ENCODE results near the gene FBXL2.

FBXL2 gene

GRCh38 chr3:33277193-33277882 lies at the start of gene FBXL2:
Gene FBXL2, plus strand, starts transcription at chr3:33277442. Its CDS starts 71 bp downstream, at chr3:33277513.
- peak within 1 kb of the TSS; percentile 66 to 86 (median 72) for H3K4me2 ChIP-seq
- H3K4me3 ChIP-seq = peak within 1 kb of the TSS; percentile 45 to 69 (median 59)
- peaks cover 0 to 11% (median 2%) of the 10 kb centered on the region in 10 experiments; a peak in 1 of 20 replicates for H3K4me1 ChIP-seq
- peaks cover 0 to 11% (median 8%) of the 10 kb centered on the region in 11 experiments; a peak in 12 of 22 replicates for H3K9me3 ChIP-seq (replicated peaks in 1 of 11)
- no peaks in the 10 kb centered on the region for H3K36me3 ChIP-seq
- H3K9ac ChIP-seq = peak within 1 kb of the TSS in 9 of 11 experiments; percentile 32 to 72 (median 55); a peak in 15 of 22 replicates
- H3K27me3 ChIP-seq = peaks cover 17 to 30% (median 24%) of the 10 kb centered on the region in 11 experiments
- H3K27ac ChIP-seq = peak within 1 kb of the TSS in 1 of 11 experiments; percentile 40; a peak in 1 of 22 replicates
- no peak for TF ChIP-seq Cebpa-rat (IDR thresholded peaks at IDR 0.05)
- H4K20me1 ChIP-seq = no peaks in the 10 kb centered on the region

GRCh38 chr3:33229066-33229465 lies 48.2 kb upstream of the FBXL2 start:
- no peak overlapping the region for H3K4me2 ChIP-seq
- no peaks in the 10 kb centered on the region for H3K9me3 ChIP-seq (replicated peaks in 1 of 11)
- no peak for TF ChIP-seq Cebpa-rat (IDR thresholded peaks at IDR 0.05)
- no peaks in the 10 kb centered on the region for H3K4me1 ChIP-seq
- H3K27me3 ChIP-seq = no peaks in the 10 kb centered on the region
- H3K27ac ChIP-seq = no peak overlapping the region
- no peaks in the 10 kb centered on the region for H3K36me3 ChIP-seq
- no peaks in the 10 kb centered on the region for H4K20me1 ChIP-seq
- H3K9ac ChIP-seq = no peak overlapping the region
- no peak overlapping the region for H3K4me3 ChIP-seq

DNA sequence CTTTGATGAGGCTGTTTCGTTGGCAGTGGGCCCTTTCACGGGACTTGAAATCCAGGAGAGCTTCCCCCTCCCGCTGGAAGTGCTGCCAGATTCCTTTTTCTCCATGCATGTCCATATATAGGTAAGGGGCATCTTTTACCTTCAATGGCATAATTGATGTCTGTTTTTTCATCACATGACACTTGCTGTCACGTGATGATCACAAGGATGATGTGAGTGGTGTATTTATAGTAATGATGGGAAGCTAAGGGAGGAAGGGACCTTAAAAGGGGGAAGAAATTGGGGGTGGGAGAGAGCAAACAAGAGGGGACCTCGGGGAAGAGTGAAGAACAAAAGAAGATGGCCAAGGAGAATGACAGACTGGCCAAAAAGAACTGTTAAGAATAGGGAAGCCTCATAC lies 47.3 kb upstream of the FBXL2 start:
- no peak overlapping the region for H3K9ac ChIP-seq
- TF ChIP-seq Cebpa-rat (IDR thresholded peaks at IDR 0.05) = no peak
- H3K9me3 ChIP-seq (replicated peaks in 1 of 11) = no peaks in the 10 kb centered on the region
- H3K36me3 ChIP-seq = no peaks in the 10 kb centered on the region
- H3K4me3 ChIP-seq = no peak overlapping the region
- H3K4me1 ChIP-seq = no peaks in the 10 kb centered on the region
- H3K4me2 ChIP-seq = no peak overlapping the region
- no peaks in the 10 kb centered on the region for H3K27me3 ChIP-seq
- H4K20me1 ChIP-seq = no peaks in the 10 kb centered on the region
- H3K27ac ChIP-seq = no peak overlapping the region

GRCh38 chr3:33231756-33232465 lies 45.3 kb upstream of the FBXL2 start:
- H3K4me2 ChIP-seq = no peak overlapping the region
- H3K4me1 ChIP-seq = no peaks in the 10 kb centered on the region
- H3K4me3 ChIP-seq = no peak overlapping the region
- H4K20me1 ChIP-seq = no peaks in the 10 kb centered on the region
- no peak for TF ChIP-seq Cebpa-rat (IDR thresholded peaks at IDR 0.05)
- no peaks in the 10 kb centered on the region for H3K9me3 ChIP-seq (replicated peaks in 1 of 11)
- H3K9ac ChIP-seq = no peak overlapping the region
- H3K27ac ChIP-seq = no peak overlapping the region
- no peaks in the 10 kb centered on the region for H3K36me3 ChIP-seq
- H3K27me3 ChIP-seq = no peaks in the 10 kb centered on the region

- Histone ChIP-seq H3K9me3 (replicated peaks in 1 of 11) (no peaks in the 10 kb centered on the region), H3K4me1 (no peaks in the 10 kb centered on the region), H3K4me3 (no peak overlapping the region), H3K9ac (no peak overlapping the region), H3K4me2 (no peak overlapping the region), H3K27me3 (no peaks in the 10 kb centered on the region), H3K36me3 (no peaks in the 10 kb centered on the region), H3K27ac (no peak overlapping the region), H4K20me1 (no peaks in the 10 kb centered on the region)
- TF ChIP-seq Cebpa-rat (IDR thresholded peaks at IDR 0.05) = no peak
Observed at GRCh38 chr3:33233884-33234283, 43.4 kb upstream of the FBXL2 start.

DNA sequence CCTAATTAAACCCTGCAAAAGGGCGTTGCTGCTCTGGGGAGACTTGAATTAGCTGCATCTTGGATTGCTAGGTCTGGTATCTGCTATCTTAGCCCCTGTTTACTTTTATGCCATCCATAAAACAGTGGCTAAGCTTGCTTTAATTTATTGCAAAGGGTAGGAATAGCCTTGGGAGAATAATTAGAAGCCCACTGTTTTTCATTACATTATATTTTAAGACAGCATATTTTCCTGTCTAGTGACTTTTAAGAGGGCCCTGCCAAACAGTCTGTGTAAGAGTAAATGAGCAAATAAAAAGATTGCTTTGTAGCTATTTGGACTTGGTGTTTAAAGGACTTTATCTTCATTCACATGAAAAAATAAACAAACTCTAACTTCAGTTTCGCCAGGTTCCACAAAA lies 41.2 kb upstream of the FBXL2 start:
- H3K4me1 ChIP-seq = no peaks in the 10 kb centered on the region
- H4K20me1 ChIP-seq = no peaks in the 10 kb centered on the region
- H3K4me2 ChIP-seq = no peak overlapping the region
- H3K27me3 ChIP-seq = no peaks in the 10 kb centered on the region
- no peak for TF ChIP-seq Cebpa-rat (IDR thresholded peaks at IDR 0.05)
- H3K4me3 ChIP-seq = no peak overlapping the region
- no peaks in the 10 kb centered on the region for H3K9me3 ChIP-seq (replicated peaks in 1 of 11)
- no peaks in the 10 kb centered on the region for H3K36me3 ChIP-seq
- no peak overlapping the region for H3K27ac ChIP-seq
- H3K9ac ChIP-seq = no peak overlapping the region

DNA sequence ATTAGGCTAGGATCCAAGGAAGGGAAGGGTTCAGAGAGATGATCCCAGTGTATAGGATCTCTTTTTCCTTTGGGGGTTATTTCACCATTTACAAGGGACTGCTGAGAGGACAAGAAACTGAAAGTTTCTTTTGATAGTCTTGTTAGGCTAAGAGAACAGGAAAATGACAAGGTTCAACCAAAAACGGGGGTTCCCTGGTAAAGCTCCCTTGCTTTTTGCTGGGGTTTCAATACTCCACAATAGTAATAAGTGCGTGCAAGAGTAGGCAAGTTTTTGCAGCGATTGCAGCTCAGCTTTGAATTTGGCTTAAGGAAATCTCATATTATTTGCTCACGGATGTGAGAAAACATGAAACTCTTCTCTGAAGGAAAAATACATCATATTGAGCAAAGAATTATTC lies 39.8 kb upstream of the FBXL2 start:
- H3K9ac ChIP-seq = no peak overlapping the region
- H3K27ac ChIP-seq = no peak overlapping the region
- no peak overlapping the region for H3K4me3 ChIP-seq
- H3K27me3 ChIP-seq = no peaks in the 10 kb centered on the region
- no peaks in the 10 kb centered on the region for H4K20me1 ChIP-seq
- no peaks in the 10 kb centered on the region for H3K4me1 ChIP-seq
- H3K9me3 ChIP-seq (replicated peaks in 1 of 11) = no peaks in the 10 kb centered on the region
- no peak overlapping the region for H3K4me2 ChIP-seq
- H3K36me3 ChIP-seq = no peaks in the 10 kb centered on the region
- no peak for TF ChIP-seq Cebpa-rat (IDR thresholded peaks at IDR 0.05)

- Histone ChIP-seq H3K4me3 (no peak overlapping the region), H3K27me3 (no peaks in the 10 kb centered on the region), H3K27ac (no peak overlapping the region), H4K20me1 (no peaks in the 10 kb centered on the region), H3K4me1 (no peaks in the 10 kb centered on the region), H3K4me2 (no peak overlapping the region), H3K9ac (no peak overlapping the region), H3K36me3 (no peaks in the 10 kb centered on the region), H3K9me3 (replicated peaks in 1 of 11) (no peaks in the 10 kb centered on the region)
- TF ChIP-seq Cebpa-rat (IDR thresholded peaks at IDR 0.05) = no peak
Observed at GRCh38 chr3:33238923-33239322, 38.3 kb upstream of the FBXL2 start.

DNA sequence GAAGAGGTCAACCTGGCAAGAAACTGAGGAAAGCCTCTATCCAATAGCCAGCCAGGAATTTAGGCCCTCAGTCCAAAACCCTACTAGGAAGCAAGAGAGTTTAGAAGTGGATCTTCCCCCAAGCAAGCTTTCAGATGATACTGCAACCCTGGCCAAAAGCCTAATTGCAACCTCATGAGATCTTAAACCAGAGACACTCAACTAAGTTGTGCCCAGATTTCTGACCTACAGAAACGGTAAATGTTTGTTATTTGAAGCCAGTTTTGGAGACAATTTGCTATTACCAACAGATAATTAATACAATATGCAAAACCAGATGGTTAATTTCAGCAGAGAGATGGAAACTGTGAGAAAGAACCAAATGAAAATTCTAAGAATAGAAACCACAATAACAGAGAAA lies 37.0 kb upstream of the FBXL2 start:
- H3K4me1 ChIP-seq = no peaks in the 10 kb centered on the region
- no peaks in the 10 kb centered on the region for H3K27me3 ChIP-seq
- H3K36me3 ChIP-seq = no peaks in the 10 kb centered on the region
- no peak overlapping the region for H3K27ac ChIP-seq
- no peak overlapping the region for H3K4me2 ChIP-seq
- H3K9ac ChIP-seq = no peak overlapping the region
- no peaks in the 10 kb centered on the region for H4K20me1 ChIP-seq
- TF ChIP-seq Cebpa-rat (IDR thresholded peaks at IDR 0.05) = no peak
- H3K4me3 ChIP-seq = no peak overlapping the region
- H3K9me3 ChIP-seq (replicated peaks in 1 of 11) = no peaks in the 10 kb centered on the region

- TF ChIP-seq Cebpa-rat (IDR thresholded peaks at IDR 0.05) = no peak
- Histone ChIP-seq H3K36me3 (no peaks in the 10 kb centered on the region), H3K9ac (no peak overlapping the region)
Observed at GRCh38 chr3:33246786-33247185, 30.5 kb upstream of the FBXL2 start.

More at GRCh38 chr3:33246786-33247185, 30.5 kb upstream of the FBXL2 start:
- Histone ChIP-seq H3K4me1 (no peaks in the 10 kb centered on the region), H3K27ac (no peak overlapping the region), H3K4me3 (no peak overlapping the region), H3K4me2 (no peak overlapping the region), H3K27me3 (no peaks in the 10 kb centered on the region), H3K9me3 (replicated peaks in 1 of 11) (no peaks in the 10 kb centered on the region), H4K20me1 (no peaks in the 10 kb centered on the region)

All from BLaER1 treated with 17β-estradiol and CSF1 and Interleukin-3, amounts not matched to agents 10 nM and 100 nM (cell line).